H1 (cell line): ENCODE results near the gene ZNF609. TPM values are rescaled to one million over a fixed set of nuclear protein-coding genes. Genes with fewer than 3 reads are reported as not detected.

ENCODE experiments used
- CBX8 ChIP-seq: fragments of 300-800, 300-1000 bp; sonication (generic); IDR thresholded peaks from 2 replicates; pipeline ENCODE4 v1.7.1; 2016; ENCODE audit warnings: low read depth, low read length, borderline replicate concordance
- CHD7 ChIP-seq: fragments of 300-600 bp; sonication (generic); IDR thresholded peaks from 2 replicates; pipeline ENCODE4 v1.7.1; 2012; ENCODE audit warnings: low read length, moderate library complexity, mild to moderate bottlenecking, inconsistent platforms; ENCODE audit not compliant: insufficient replicate concordance
- EP300 ChIP-seq, 2 experiments: IDR thresholded peaks; 1 replicate in 1 of 2; 2 replicates in 1 of 2; pipeline ENCODE4 v1.6.1; 2011 to 2012; ENCODE audit warnings: low read depth in 2 of 2, low read length in 2 of 2, mild to moderate bottlenecking in 2 of 2, borderline replicate concordance in 1 of 2, inconsistent platforms in 1 of 2, moderate library complexity in 1 of 2
- POLR2A ChIP-seq, 2 experiments: IDR thresholded peaks; 1 replicate in 1 of 2; 2 replicates in 1 of 2; pipeline ENCODE4 v1.6.1; 2011; ENCODE audit warnings: low read depth in 2 of 2, low read length in 2 of 2, mild to moderate bottlenecking in 2 of 2; ENCODE audit errors: control extremely low read depth in 1 of 2
- TAF1 ChIP-seq: IDR thresholded peaks from 2 replicates; pipeline ENCODE4 v1.6.1; 2011; ENCODE audit warnings: mild to moderate bottlenecking, low read depth, low read length
- polyA plus RNA-seq, 7 experiments: library from polyadenylated mRNA; depleted of rRNA in 3 of 7; stranded (reverse) in 5 of 7; unstranded in 2 of 7; fragments of >200 nt in 5 of 7; fragments of 200-250 nt in 2 of 7; gene quantifications; 1 replicate in 5 of 7; 2 replicates in 1 of 7; 4 replicates in 1 of 7; pipeline versions ENCODE4 v1.2.1 to v1.2.3, GENCODE V29; 2011 to 2013; ENCODE audit warnings: missing spikeins in 2 of 7, mixed read lengths in 2 of 7
- total RNA-seq: library from RNA; stranded (reverse); fragmentation: NEBNext Ultra II Directional; extraction: Animal tissue kit (Norgen Biotek cat#: 25700); gene quantifications from 2 replicates; pipeline ENCODE4 v1.2.1, GENCODE V29; 2021

Gene ZNF609
- total and polyA plus RNA-seq, 2 of the 8 experiments (the other 6 are each of a cell fraction or from before 2014, with no cell fraction given) = 15.5 to 47.8 TPM

GRCh38 chr15:64456634-64457108 is 3.7 kb upstream of the ZNF609 start (continued):
- TF ChIP-seq CHD7 (no peak), CBX8 (no peak), POLR2A (IDR thresholded peaks at IDR 0.05; ENCODE audit: control extremely low read depth in 1 of 2, low read depth in 2 of 2, low read length in 2 of 2) (no peak), TAF1 (no peak), EP300 (IDR thresholded peaks at IDR 0.05; ENCODE audit: borderline replicate concordance in 1 of 2, low read depth in 2 of 2, low read length in 2 of 2) (no peak)
